ENCODE measurements around the gene FAM210B. TPM values are rescaled to one million over a fixed set of nuclear protein-coding genes. Genes with fewer than 3 reads are reported as not detected.

FAM210B gene, protein sequence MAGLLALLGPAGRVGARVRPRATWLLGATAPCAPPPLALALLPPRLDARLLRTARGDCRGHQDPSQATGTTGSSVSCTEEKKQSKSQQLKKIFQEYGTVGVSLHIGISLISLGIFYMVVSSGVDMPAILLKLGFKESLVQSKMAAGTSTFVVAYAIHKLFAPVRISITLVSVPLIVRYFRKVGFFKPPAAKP
- total RNA-seq (2014; rRNA removed; shearing (Covaris generic)) (15.7 and 16.2 TPM in 2 replicates), polyA plus RNA-seq (2016; fragmentation: Nextera tagmentation; extraction: Ambion mirVana) (14.6 and 15.4 TPM in 2 replicates)
- long read RNA-seq, transcript FAM210B-201 (3 exons, 3,046 nt): major isoform, 5 of 7 reads
- long read RNA-seq, partial matches to known transcripts: 1 of 7 reads
- long read RNA-seq, other reads (novel, unspliced or antisense): 1 of 7 reads

DNA sequence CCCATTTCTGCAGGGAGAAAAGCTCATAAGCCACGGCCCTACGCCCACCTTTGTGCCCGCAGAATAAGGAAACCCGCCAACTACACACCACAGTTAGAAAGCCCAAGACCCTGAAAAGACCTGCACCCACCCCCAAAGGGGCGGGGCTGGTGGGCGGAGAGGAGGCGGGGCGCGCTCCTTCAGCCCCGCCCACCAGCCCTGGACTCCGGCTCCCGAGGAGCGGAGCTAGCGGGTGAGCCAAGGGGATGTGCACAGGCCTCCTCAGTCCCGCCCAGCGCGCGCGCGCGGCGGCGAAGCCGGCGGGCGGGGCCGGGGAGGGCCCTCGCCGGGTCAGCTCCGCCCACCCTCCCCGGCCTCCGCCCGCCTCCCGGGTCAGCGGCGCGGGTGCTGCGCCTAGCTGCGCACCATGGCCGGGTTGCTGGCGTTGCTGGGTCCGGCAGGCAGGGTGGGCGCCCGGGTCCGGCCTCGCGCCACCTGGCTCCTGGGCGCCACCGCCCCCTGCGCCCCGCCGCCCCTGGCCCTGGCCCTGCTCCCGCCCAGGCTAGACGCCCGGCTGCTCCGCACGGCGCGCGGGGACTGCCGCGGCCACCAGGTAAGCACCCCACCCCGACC is at the start of gene FAM210B:
Gene FAM210B (plus strand): TSS at position 375 of the 612 bp plus-strand sequence. CDS start 32 bp downstream, at position 407.
- peak; percentile 91 for DNase-seq (ENCODE audit: low spot score)
- Histone ChIP-seq H3K4me2 (peak within 1 kb of the TSS; percentile 94), H3K36me3 (ENCODE audit: insufficient read depth) (no peaks in the 10 kb centered on the region), H3K27me3 (ENCODE audit: insufficient read depth) (no peaks in the 10 kb centered on the region), H3K79me2 (replicated peaks; ENCODE audit: insufficient read depth) (no peaks in the 10 kb centered on the region), H3F3A (replicated peaks; ENCODE audit: low read depth) (no peaks in the 10 kb centered on the region), H4K20me1 (replicated peaks; ENCODE audit: insufficient read depth) (no peaks in the 10 kb centered on the region), H3K27ac (ENCODE audit: low read depth) (no peak within 1 kb of the TSS), H3K4me3 (peak within 1 kb of the TSS; percentile 82), H3K9me2 (ENCODE audit: insufficient read depth) (no peaks in the 10 kb centered on the region), H2AFZ (peak within 1 kb of the TSS; percentile 91), H3K4me1 (ENCODE audit: insufficient read depth) (peaks cover 14% of the 10 kb centered on the region)
- H3K9me3 Mint-ChIP-seq: no peaks in the 10 kb centered on the region; the same call in 2 of the 3 replicates
- peak; percentile 90 for ATAC-seq
- no peaks in the 10 kb centered on the region; the same call in 2 of the 3 replicates for H3K36me3 Mint-ChIP-seq (ENCODE audit: low read depth)
- TF ChIP-seq POLR2AphosphoS5 (IDR thresholded peaks at IDR 0.05; ENCODE audit: low read depth) (0 out of 2 replicates have a peak, but pooled peaks have one; percentile 38), JUNB (IDR thresholded peaks at IDR 0.05; ENCODE audit: unreplicated experiment) (no peak)
- H3K27me3 Mint-ChIP-seq (ENCODE audit: insufficient read depth, low read depth, poor library complexity): peaks cover 14% of the 10 kb centered on the region
- H3K4me1 Mint-ChIP-seq: peaks cover 11% of the 10 kb centered on the region
- peak within 1 kb of the TSS; percentile 79 for H3K4me3 Mint-ChIP-seq
- H3K27ac Mint-ChIP-seq: no peak within 1 kb of the TSS

DNA sequence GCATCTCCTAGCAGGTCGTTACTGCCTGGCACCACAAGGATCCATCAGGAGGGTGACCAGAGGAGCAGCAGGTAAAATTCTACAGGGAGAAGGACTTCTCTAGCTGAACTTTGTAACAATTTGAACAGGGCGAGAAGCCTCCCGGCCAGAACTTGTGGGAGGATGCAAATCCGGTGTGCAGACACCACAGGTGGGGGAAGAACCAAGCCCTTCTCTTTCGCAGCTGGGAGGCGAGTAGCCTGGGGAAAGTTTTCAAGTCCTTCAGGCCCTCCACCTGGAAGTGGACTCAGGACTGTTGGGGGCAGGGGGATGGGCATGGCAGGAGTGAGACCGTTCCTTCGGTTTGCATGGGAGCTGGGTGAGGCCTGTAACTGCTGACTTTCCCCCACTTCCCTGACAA is 42.7 kb upstream of the FAM210B start:
- Histone ChIP-seq H3K27ac (ENCODE audit: low read depth) (no peak overlapping the region), H3K79me2 (replicated peaks; ENCODE audit: insufficient read depth) (no peaks in the 10 kb centered on the region), H3K4me1 (ENCODE audit: insufficient read depth) (no peaks in the 10 kb centered on the region), H3K4me2 (no peak overlapping the region), H4K20me1 (replicated peaks; ENCODE audit: insufficient read depth) (no peaks in the 10 kb centered on the region), H3K27me3 (ENCODE audit: insufficient read depth) (no peaks in the 10 kb centered on the region), H3K4me3 (no peak overlapping the region), H2AFZ (no peak overlapping the region), H3F3A (replicated peaks; ENCODE audit: low read depth) (no peaks in the 10 kb centered on the region), H3K36me3 (ENCODE audit: insufficient read depth) (peaks cover 5% of the 10 kb centered on the region; the same call in 1 of the 2 replicates), H3K9me2 (ENCODE audit: insufficient read depth) (no peaks in the 10 kb centered on the region)
- H3K4me3 Mint-ChIP-seq: no peak overlapping the region
- no peak for TF ChIP-seq ZNF331 (CRISPR knock-in tag; IDR thresholded peaks at IDR 0.05; ENCODE audit: low read depth)
- no peak for TF ChIP-seq CREB1 (CRISPR knock-in tag; IDR thresholded peaks at IDR 0.05; ENCODE audit: low read depth)
- DNase-seq (ENCODE audit: low spot score) (no peak), ATAC-seq (no peak)
- peaks cover 9% of the 10 kb centered on the region for H3K27me3 Mint-ChIP-seq (ENCODE audit: insufficient read depth, low read depth, poor library complexity)
- H3K36me3 Mint-ChIP-seq (ENCODE audit: low read depth): peaks cover 39% of the 10 kb centered on the region
- H3K9me3 Mint-ChIP-seq: peaks cover 100% of the 10 kb centered on the region
- H3K27ac Mint-ChIP-seq: no peak overlapping the region
- H3K4me1 Mint-ChIP-seq: no peaks in the 10 kb centered on the region

DNA sequence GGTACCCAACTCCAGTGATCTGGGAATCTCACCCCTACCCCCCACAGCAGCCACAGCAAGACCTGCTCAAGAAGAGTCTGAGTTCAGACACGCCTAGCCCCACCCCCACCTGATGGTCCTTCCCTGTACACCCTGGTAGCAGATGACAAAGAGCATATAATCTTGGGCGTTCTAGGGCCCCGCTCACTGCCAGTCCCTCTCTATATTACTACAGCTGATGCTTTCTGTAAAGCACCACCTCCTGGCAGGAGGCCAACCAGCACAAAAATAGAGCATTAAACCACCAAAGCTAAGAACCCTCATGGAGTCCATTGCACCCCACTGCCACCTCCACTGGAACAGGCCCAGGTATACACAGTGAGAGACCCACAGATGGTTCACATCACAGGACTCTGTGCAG is 42.3 kb upstream of the FAM210B start:
- Histone ChIP-seq H3K27ac (ENCODE audit: low read depth) (no peak overlapping the region), H3K4me1 (ENCODE audit: insufficient read depth) (no peaks in the 10 kb centered on the region), H3F3A (replicated peaks; ENCODE audit: low read depth) (no peaks in the 10 kb centered on the region), H3K79me2 (replicated peaks; ENCODE audit: insufficient read depth) (no peaks in the 10 kb centered on the region), H3K4me2 (no peak overlapping the region), H3K9me2 (ENCODE audit: insufficient read depth) (no peaks in the 10 kb centered on the region), H3K4me3 (no peak overlapping the region), H3K27me3 (ENCODE audit: insufficient read depth) (no peaks in the 10 kb centered on the region), H2AFZ (no peak overlapping the region), H4K20me1 (replicated peaks; ENCODE audit: insufficient read depth) (no peaks in the 10 kb centered on the region), H3K36me3 (ENCODE audit: insufficient read depth) (peaks cover 5% of the 10 kb centered on the region; the same call in 1 of the 2 replicates)
- Mint-ChIP-seq H3K36me3 (ENCODE audit: low read depth) (peaks cover 38% of the 10 kb centered on the region), H3K27ac (no peak overlapping the region), H3K9me3 (peaks cover 100% of the 10 kb centered on the region), H3K4me1 (no peaks in the 10 kb centered on the region), H3K4me3 (no peak overlapping the region), H3K27me3 (ENCODE audit: insufficient read depth, low read depth, poor library complexity) (peaks cover 9% of the 10 kb centered on the region)
- DNase-seq (ENCODE audit: low spot score): no peak
- no peak for ATAC-seq
- TF ChIP-seq ZNF331 (CRISPR knock-in tag; IDR thresholded peaks at IDR 0.05; ENCODE audit: low read depth) (no peak), ZNF114 (CRISPR knock-in tag; IDR thresholded peaks at IDR 0.05) (no peak), EZH2 (IDR thresholded peaks at IDR 0.05; ENCODE audit: low read depth, unreplicated experiment) (no peak), JUNB (IDR thresholded peaks at IDR 0.05; ENCODE audit: unreplicated experiment) (no peak), STAT1 (IDR thresholded peaks at IDR 0.05; ENCODE audit: unreplicated experiment) (no peak), NANOG (IDR thresholded peaks at IDR 0.05; ENCODE audit: borderline replicate concordance) (no peak), POLR2AphosphoS5 (IDR thresholded peaks at IDR 0.05; ENCODE audit: low read depth) (no peak), EZH2phosphoT487 (IDR thresholded peaks at IDR 0.05; ENCODE audit: unreplicated experiment) (no peak)
- TF ChIP-seq, protein P1, sequence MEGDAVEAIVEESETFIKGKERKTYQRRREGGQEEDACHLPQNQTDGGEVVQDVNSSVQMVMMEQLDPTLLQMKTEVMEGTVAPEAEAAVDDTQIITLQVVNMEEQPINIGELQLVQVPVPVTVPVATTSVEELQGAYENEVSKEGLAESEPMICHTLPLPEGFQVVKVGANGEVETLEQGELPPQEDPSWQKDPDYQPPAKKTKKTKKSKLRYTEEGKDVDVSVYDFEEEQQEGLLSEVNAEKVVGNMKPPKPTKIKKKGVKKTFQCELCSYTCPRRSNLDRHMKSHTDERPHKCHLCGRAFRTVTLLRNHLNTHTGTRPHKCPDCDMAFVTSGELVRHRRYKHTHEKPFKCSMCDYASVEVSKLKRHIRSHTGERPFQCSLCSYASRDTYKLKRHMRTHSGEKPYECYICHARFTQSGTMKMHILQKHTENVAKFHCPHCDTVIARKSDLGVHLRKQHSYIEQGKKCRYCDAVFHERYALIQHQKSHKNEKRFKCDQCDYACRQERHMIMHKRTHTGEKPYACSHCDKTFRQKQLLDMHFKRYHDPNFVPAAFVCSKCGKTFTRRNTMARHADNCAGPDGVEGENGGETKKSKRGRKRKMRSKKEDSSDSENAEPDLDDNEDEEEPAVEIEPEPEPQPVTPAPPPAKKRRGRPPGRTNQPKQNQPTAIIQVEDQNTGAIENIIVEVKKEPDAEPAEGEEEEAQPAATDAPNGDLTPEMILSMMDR (conservative IDR thresholded peaks at IDR 0.05; ENCODE audit: low read depth in 2 of 2): no peak
- TF ChIP-seq, protein P2, sequence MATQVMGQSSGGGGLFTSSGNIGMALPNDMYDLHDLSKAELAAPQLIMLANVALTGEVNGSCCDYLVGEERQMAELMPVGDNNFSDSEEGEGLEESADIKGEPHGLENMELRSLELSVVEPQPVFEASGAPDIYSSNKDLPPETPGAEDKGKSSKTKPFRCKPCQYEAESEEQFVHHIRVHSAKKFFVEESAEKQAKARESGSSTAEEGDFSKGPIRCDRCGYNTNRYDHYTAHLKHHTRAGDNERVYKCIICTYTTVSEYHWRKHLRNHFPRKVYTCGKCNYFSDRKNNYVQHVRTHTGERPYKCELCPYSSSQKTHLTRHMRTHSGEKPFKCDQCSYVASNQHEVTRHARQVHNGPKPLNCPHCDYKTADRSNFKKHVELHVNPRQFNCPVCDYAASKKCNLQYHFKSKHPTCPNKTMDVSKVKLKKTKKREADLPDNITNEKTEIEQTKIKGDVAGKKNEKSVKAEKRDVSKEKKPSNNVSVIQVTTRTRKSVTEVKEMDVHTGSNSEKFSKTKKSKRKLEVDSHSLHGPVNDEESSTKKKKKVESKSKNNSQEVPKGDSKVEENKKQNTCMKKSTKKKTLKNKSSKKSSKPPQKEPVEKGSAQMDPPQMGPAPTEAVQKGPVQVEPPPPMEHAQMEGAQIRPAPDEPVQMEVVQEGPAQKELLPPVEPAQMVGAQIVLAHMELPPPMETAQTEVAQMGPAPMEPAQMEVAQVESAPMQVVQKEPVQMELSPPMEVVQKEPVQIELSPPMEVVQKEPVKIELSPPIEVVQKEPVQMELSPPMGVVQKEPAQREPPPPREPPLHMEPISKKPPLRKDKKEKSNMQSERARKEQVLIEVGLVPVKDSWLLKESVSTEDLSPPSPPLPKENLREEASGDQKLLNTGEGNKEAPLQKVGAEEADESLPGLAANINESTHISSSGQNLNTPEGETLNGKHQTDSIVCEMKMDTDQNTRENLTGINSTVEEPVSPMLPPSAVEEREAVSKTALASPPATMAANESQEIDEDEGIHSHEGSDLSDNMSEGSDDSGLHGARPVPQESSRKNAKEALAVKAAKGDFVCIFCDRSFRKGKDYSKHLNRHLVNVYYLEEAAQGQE (IDR thresholded peaks at IDR 0.05; ENCODE audit: unreplicated experiment): no peak
